ENCODE measurements around the gene TBRG4. TPM values are rescaled to one million over a fixed set of nuclear protein-coding genes. Genes with fewer than 3 reads are reported as not detected.

The TBRG4 gene
- total and polyA plus RNA-seq, 10 donors, result 37.9 to 77.1 (median 57.9) TPM

DNA sequence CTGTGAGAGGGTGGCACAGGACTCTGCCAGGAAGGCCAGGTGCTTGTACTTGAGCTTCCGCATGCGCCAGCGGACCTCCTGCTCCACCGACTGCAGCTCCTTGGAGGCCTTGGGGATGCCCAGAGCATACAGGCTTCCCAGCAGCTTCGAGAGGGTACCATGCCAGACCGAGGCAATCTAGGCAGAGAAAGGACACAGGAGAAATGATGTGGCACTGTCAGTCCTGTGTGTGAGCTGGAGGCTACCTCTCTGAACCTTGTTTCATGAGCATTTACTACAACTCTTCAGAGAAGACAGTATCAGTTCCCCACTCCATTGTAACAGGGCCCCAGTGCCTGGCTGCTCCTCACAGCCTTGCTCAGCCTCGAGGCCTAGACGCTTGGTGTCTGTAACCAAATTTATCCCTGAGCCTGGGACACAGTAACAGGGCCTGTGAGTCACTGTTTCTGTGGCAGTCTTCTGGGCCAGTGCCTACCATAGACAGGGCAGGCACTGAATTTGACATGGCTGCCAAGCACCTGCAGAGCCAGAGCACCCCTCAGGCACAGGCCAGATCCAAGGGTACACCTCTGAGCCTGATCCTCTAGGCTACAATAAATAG is 5.8 kb downstream of the TBRG4 start:
- Histone ChIP-seq H3K9me3 (no peaks in the 10 kb centered on the region), H3K27me3 (replicated peaks in 1 of 7) (no peaks in the 10 kb centered on the region), H3K36me3 (peaks cover 32 to 90% (median 85%) of the 10 kb centered on the region in 6 donors), H3K27ac (no peak overlapping the region), H3K4me3 (no peak overlapping the region), H3K4me1 (peaks cover 26 to 60% (median 44%) of the 10 kb centered on the region in 6 donors)
- WGBS, 5 donors, result 90 to 95% (median 93%) methylated on average over 6 to 8 of the region's 8 CpGs
- DNase-seq, result no peak
- TF ChIP-seq CTCF (IDR thresholded peaks at IDR 0.05 in 8 of 11, conservative IDR thresholded peaks at IDR 0.05 in 3 of 11) (no peak), POLR2A (IDR thresholded peaks at IDR 0.05) (no peak), POLR2AphosphoS5 (IDR thresholded peaks at IDR 0.05) (no peak)
- intact Hi-C loops (cut with DNase I; ENCODE audit: low total_unique reads), result no loop called here

- no peak for TF ChIP-seq CTCF (IDR thresholded peaks at IDR 0.05 in 8 of 11, conservative IDR thresholded peaks at IDR 0.05 in 3 of 11)
- no peak for TF ChIP-seq POLR2A (IDR thresholded peaks at IDR 0.05)
- no peak for TF ChIP-seq POLR2AphosphoS5 (IDR thresholded peaks at IDR 0.05)
- intact Hi-C loops (cut with DNase I; ENCODE audit: low total_unique reads), result no loop called here
These were observed 6.5 kb downstream of the TBRG4 start for GRCh38 chr7:45104844-45105587.

DNA sequence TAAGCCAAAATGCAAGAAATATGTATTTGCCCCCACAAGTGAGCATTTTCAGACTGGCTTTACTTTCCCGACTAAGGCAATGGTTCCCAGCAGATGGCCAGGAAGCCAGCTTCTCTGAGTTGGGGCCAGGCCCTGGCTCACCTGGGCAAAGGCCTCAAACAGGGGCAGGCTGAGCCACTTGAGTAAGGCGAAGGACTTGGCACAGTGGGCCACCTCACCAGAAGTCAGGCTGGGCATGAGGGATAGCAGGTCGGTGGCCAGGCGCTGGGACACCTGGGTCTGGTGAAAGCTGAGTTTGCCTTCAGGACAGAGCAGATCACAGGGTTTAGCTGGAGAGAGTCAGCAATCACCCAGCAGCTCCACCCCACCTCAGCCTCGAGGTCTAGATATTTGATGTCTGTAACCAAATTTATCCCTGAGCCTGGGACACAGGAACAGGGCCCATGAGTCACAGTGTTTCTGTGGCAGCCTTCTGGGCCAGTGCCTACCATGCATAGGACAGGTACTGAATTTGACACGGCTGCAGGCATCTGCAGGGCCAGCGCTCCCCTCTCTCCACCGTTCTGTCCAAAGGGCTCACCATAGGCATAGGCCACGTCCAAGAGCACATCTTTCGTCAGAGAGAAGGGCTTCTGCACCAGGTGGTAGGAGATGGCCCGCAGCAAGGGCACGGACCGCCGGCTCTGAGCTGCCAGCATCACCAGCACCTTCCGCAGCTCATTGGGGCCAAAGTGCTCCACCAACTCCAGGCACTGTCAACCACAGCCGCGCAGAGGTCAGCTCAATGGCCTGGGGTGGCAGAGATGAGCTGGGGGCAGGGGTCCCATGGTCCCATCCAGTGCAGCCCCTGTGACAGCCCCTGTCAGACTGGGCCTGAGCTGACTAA is 7.3 kb downstream of the TBRG4 start:
- WGBS, 5 donors, result 88 to 97% (median 94%) methylated on average over 5 to 17 of the region's 17 CpGs
- Histone ChIP-seq H3K9me3 (no peaks in the 10 kb centered on the region), H3K36me3 (peaks cover 32 to 100% (median 99%) of the 10 kb centered on the region in 6 donors), H3K27ac (no peak overlapping the region), H3K27me3 (replicated peaks in 1 of 7) (no peaks in the 10 kb centered on the region), H3K4me3 (no peak overlapping the region), H3K4me1 (peaks cover 18 to 46% (median 30%) of the 10 kb centered on the region in 6 donors)
- TF ChIP-seq CTCF (IDR thresholded peaks at IDR 0.05 in 8 of 11, conservative IDR thresholded peaks at IDR 0.05 in 3 of 11) (no peak), POLR2AphosphoS5 (IDR thresholded peaks at IDR 0.05) (peak in 1 of 3 donors; percentile 17)
- intact Hi-C loops (cut with DNase I; ENCODE audit: low total_unique reads), result no loop called here
- DNase-seq, result no peak

More at GRCh38 chr7:45104844-45105587, 6.5 kb downstream of the TBRG4 start:
- no peak for DNase-seq
- H3K27ac ChIP-seq, result no peak overlapping the region
- H3K4me3 ChIP-seq, result no peak overlapping the region
- peaks cover 32 to 97% (median 92%) of the 10 kb centered on the region in 6 donors for H3K36me3 ChIP-seq
- no peaks in the 10 kb centered on the region for H3K27me3 ChIP-seq (replicated peaks in 1 of 7)
- H3K9me3 ChIP-seq, result no peaks in the 10 kb centered on the region
- H3K4me1 ChIP-seq, result peaks cover 19 to 54% (median 37%) of the 10 kb centered on the region in 6 donors
- 94 to 98% (median 97%) methylated on average over 9 to 12 of the region's 12 CpGs for WGBS, 5 donors

Data from spleen (tissue), 11 donors.